Activated CD4-positive, alpha-beta memory T cell treated with anti-CD3 and anti-CD28 coated beads, Interleukin-2, amount 10 ng/mL, durations not matched to agents 7 days and 5 days (primary cell): ENCODE data around the gene HOXD8. TPM values are rescaled to one million over a fixed set of nuclear protein-coding genes. Genes with fewer than 3 reads are reported as not detected.
A peak's percentile ranks its signal among the peaks of the same experiment; 100 is the strongest.

Source experiments
- CTCF ChIA-PET: fragments of 350-600 bp; sonication (Branson Sonifier 250); formaldehyde crosslinking; loops from one replicate; lab custom pipeline; 2021; ENCODE audit warnings: antibody characterized with exemption, inconsistent platforms; lab: Charles Lee
- POLR2A ChIA-PET: fragments of 350-600 bp; sonication (Branson Sonifier 250); formaldehyde crosslinking; loops from one replicate; lab custom pipeline; 2021; ENCODE audit warnings: antibody characterized with exemption; lab: Charles Lee
- DNase-seq: peaks from one replicate; pipeline ENCODE4 v3.0.0-alpha.2; 2020
- H3K27ac Mint-ChIP-seq: one replicate; pipeline ENCODE4 v1.8.0; 2021; ENCODE audit warnings: mild to moderate bottlenecking, mixed read lengths
- H3K27me3 Mint-ChIP-seq: one replicate; pipeline ENCODE4 v1.8.0; 2021; ENCODE audit warnings: mixed read lengths
- H3K36me3 Mint-ChIP-seq: one replicate; pipeline ENCODE4 v1.8.0; 2021; ENCODE audit warnings: low read depth, mixed read lengths
- H3K4me1 Mint-ChIP-seq: one replicate; pipeline ENCODE4 v1.8.0; 2021; ENCODE audit warnings: mixed read lengths
- H3K4me3 Mint-ChIP-seq: one replicate; pipeline ENCODE4 v1.8.0; 2021; ENCODE audit warnings: mild to moderate bottlenecking, mixed read lengths
- H3K9me3 Mint-ChIP-seq: one replicate; pipeline ENCODE4 v1.8.0; 2021; ENCODE audit warnings: mixed read lengths
- total RNA-seq, 2 experiments: library from RNA; stranded (reverse); gene quantifications; one replicate each; pipeline ENCODE4 v1.2.3, GENCODE V29; 2021

HOXD8 gene
- total RNA-seq, 2 experiments from 2014 or later, result not detected

DNA sequence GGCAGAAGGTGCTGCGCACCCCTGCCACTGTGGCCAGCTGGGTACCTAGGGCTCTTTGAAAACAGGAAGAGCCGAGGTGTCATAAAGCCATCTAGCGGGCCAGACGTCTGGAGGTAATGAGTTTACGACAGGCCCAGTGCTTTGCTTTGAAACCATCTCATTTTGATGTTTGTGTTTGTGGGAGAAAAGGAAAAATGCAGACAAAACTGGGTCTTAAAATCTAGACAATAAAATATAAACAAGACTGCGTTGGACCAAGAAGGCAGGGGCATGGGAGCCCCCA lies 3.8 kb upstream of the HOXD8 start:
- Mint-ChIP-seq H3K36me3 (peaks cover 6% of the 10 kb centered on the region), H3K4me1 (peaks cover 8% of the 10 kb centered on the region), H3K27ac (no peak overlapping the region), H3K27me3 (peaks cover 72% of the 10 kb centered on the region), H3K9me3 (no peaks in the 10 kb centered on the region), H3K4me3 (no peak overlapping the region)
- POLR2A ChIA-PET, result no interaction called here
- no peak for DNase-seq
- CTCF ChIA-PET, result interaction anchor here (1.3 to 4.0 kb wide), 4 partner anchors 8 to 329 kb away, joined by 3 to 43 read pairs (median 13); no protein-coding TSS in a partner anchor

DNA sequence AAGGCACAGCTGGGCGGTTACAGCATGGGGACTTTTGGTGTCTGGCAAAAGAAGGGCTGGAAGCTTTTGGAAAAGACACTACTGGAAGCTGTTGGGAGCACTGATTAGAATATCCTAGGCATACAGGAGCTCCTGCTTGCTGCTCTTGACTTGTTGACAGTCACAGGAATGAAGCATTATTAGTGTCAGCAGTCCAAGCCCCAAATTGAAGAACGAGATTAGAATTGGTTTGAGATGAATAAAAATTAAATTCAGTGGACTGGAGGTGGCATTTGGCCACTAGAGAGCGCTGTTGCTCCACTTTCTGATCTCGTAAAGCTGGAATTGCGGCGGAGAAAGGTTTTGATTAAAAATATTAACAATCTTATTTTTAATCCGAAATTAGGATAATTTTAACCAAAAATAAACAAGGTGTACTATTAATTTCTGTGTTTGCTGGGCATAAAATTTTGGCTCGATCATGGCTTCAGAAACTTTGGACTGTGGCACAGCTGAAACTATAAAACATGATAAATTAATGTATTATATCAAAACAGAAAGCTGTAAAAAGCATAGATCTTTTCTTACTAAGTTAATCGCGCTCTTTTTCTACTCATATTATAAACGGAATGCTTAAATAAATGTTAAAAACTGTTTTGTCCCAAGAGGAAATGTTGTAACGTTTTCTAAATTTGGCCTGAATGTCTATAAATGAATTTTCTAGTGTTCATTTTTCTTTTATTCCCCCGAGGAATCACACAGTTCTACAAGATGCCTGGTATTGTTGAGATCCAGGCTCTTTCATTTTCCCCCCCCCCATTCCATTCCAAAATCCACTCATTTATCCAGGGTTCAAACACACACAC lies 2.4 kb upstream of the HOXD8 start:
- Mint-ChIP-seq H3K27me3 (peaks cover 74% of the 10 kb centered on the region), H3K36me3 (peaks cover 10% of the 10 kb centered on the region), H3K9me3 (no peaks in the 10 kb centered on the region), H3K4me3 (no peak overlapping the region), H3K27ac (no peak overlapping the region), H3K4me1 (peaks cover 16% of the 10 kb centered on the region)
- peak; percentile 61 for DNase-seq
- CTCF ChIA-PET, result interaction anchor here (0.5 to 4.0 kb wide), 26 partner anchors 9 to 1021 kb away, joined by 3 to 43 read pairs (median 6); no protein-coding TSS in a partner anchor
- POLR2A ChIA-PET, result interaction anchor here (0.9 kb wide), 1 partner anchor 527 kb away, joined by 3 read pairs; no protein-coding TSS in a partner anchor

DNA sequence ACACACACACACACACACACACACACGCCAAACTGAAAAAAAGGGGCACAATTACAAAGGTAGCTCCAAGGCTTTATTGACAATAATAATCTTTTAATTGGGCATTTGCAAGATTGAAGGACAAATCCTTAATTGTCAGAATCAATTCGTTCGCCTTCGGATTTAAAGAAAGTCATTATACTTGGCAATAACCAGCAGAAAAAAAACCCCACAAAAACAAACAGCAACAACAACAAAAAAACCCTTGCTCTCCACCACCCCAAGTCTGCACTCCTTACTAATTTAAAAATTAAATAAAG lies 1.8 kb upstream of the HOXD8 start:
- Mint-ChIP-seq H3K27me3 (peaks cover 77% of the 10 kb centered on the region), H3K36me3 (peaks cover 10% of the 10 kb centered on the region), H3K9me3 (no peaks in the 10 kb centered on the region), H3K4me3 (no peak overlapping the region), H3K4me1 (peaks cover 20% of the 10 kb centered on the region), H3K27ac (no peak overlapping the region)
- ChIA-PET CTCF (interaction anchor here (0.6 to 4.0 kb wide), 14 partner anchors 12 to 1020 kb away, joined by 3 to 43 read pairs (median 8); no protein-coding TSS in a partner anchor), POLR2A (no interaction called here)
- no peak for DNase-seq

DNA sequence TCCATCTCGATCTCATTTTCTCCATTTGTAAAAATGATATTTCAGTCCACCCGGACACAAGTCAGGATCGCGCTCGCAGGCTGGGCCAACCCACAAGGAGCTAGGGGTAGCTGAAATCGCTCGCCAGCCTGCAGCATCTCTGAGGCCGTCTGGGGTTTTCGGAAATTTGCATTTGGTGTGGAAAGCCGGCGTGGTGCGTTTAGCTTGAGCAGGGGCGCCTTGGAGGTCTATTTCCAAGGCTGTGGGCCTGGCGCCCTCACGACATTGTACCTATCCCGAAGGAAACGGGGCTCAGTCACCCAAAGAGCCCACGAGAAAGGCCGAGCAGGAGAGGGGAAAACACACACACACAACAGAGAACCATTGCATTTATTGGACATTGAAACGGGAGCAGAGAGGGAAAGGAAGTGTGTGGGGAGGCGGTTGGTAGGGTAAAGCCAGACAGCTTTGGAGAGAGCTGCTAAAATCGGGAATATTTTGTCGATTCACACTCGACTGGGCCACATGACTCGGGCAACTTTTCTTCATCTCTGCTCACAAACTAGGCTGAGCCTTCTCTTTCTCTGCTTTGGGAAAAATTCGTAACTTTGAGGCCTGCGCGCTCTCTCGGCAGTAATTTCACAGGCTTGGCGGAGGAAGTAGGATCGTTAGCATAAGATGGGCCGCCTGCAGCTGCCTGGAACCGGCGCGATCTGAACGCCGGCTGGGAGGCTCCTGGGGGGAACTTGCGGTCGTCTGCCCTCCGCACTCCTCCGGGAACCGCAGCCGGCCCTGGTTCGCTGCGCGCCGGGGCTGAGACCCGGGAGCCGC lies 1.1 kb upstream of the HOXD8 start:
- Mint-ChIP-seq H3K27me3 (peaks cover 81% of the 10 kb centered on the region), H3K36me3 (peaks cover 10% of the 10 kb centered on the region), H3K4me1 (peaks cover 22% of the 10 kb centered on the region), H3K27ac (peak overlapping the region; percentile 63), H3K9me3 (no peaks in the 10 kb centered on the region), H3K4me3 (peak overlapping the region; percentile 30)
- ChIA-PET CTCF (interaction anchor here (0.6 to 4.0 kb wide), 11 partner anchors 11 to 524 kb away, joined by 3 to 43 read pairs (median 10); no protein-coding TSS in a partner anchor), POLR2A (no interaction called here)
- no peak for DNase-seq

DNA sequence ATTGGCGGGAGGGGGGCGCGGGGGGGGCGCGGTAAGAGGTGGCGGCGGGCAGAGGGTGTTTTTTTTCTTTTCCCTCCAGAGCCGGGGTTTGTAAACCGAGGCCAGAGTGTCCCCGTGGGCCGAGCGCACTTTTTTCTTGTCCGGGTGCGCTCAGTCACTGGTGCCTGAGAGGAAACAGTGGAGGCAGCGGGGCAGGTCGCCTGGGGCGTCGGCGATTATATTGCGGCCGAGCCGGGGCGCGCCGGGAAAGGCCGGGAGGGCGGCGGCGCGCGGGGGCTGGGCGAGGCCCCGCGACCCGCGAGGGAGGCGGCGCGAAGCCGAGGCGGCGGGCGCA lies 275 bp downstream of the HOXD8 start:
- Mint-ChIP-seq H3K9me3 (no peaks in the 10 kb centered on the region), H3K36me3 (peaks cover 10% of the 10 kb centered on the region), H3K4me3 (no peak overlapping the region), H3K27ac (no peak overlapping the region), H3K27me3 (peaks cover 81% of the 10 kb centered on the region), H3K4me1 (peaks cover 22% of the 10 kb centered on the region)
- CTCF ChIA-PET, result no interaction called here
- POLR2A ChIA-PET, result no interaction called here
- no peak for DNase-seq

DNA sequence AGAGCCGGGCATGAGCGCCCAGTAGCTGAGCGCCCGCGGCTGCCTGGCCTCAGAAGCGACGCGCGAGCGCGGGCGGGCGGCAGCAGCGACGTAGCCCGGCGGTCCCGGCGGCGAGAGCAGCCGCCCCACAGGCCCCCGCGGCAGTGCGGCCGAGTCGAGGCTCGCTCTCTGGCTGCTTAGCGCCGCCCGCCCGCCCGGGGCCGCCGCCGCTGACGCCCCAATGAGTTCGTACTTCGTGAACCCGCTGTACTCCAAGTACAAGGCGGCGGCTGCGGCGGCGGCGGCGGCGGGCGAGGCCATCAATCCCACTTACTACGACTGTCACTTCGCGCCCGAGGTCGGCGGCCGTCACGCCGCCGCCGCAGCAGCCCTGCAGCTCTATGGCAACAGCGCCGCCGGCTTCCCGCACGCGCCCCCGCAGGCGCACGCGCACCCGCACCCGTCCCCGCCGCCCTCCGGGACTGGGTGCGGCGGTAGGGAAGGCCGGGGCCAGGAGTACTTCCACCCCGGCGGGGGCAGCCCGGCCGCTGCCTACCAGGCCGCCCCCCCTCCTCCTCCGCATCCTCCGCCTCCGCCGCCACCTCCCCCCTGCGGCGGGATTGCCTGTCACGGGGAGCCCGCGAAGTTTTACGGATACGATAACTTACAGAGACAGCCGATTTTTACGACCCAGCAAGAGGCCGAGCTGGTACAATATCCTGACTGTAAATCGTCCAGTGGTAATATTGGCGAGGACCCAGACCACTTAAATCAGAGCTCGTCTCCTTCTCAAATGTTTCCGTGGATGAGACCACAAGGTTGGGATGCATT lies 847 bp downstream of the HOXD8 start:
- ChIA-PET CTCF (interaction anchor here (1.2 to 3.4 kb wide), 4 partner anchors 9 to 424 kb away, joined by 4 to 10 read pairs (median 8); no protein-coding TSS in a partner anchor), POLR2A (no interaction called here)
- Mint-ChIP-seq H3K27me3 (peaks cover 82% of the 10 kb centered on the region), H3K9me3 (no peaks in the 10 kb centered on the region), H3K4me3 (no peak overlapping the region), H3K36me3 (peaks cover 10% of the 10 kb centered on the region), H3K4me1 (peaks cover 22% of the 10 kb centered on the region), H3K27ac (peak overlapping the region; percentile 70)
- DNase-seq, result no peak

DNA sequence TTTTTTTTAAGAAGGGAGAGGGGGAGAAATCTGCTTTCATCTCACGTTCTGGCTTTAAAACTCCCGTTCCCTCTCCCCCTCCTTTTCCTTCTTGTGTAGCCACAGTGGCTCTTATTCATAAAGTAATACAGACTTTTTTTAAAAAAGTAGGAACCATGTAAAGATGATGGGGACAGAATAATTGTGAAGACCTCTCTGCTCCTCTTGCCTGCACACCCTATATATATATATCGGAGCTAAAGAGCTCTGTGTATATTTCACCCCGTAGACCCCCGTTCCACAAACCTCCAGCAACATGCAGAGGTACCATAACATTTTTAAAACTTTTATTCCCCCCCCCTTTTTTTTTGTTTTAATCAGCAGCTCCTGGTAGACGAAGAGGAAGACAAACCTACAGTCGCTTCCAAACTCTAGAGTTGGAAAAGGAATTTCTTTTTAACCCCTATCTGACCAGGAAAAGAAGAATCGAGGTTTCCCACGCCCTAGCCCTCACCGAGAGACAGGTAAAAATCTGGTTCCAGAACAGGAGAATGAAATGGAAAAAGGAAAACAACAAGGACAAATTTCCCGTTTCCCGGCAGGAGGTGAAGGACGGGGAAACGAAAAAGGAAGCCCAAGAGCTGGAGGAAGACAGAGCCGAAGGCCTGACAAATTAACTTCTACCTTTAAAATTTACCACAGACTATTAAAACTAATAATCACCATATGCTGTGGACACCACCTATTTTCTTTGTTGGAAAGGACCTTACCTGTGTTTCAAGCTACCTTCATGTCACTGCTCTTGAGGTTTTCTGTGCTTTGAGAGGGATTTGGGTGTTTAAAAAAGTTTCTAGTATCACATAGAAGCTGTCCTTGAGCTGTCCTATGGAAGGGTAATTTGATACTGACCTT lies 1.7 kb downstream of the HOXD8 start:
- CTCF ChIA-PET, result interaction anchor here (1.0 to 3.4 kb wide), 8 partner anchors 9 to 521 kb away, joined by 4 to 10 read pairs (median 6); partner anchors contain the start of gene HOXD10
- DNase-seq, result no peak
- Mint-ChIP-seq H3K27ac (peak overlapping the region; percentile 70), H3K4me1 (peaks cover 29% of the 10 kb centered on the region), H3K4me3 (peak overlapping the region; percentile 44), H3K9me3 (no peaks in the 10 kb centered on the region), H3K36me3 (peaks cover 10% of the 10 kb centered on the region), H3K27me3 (peaks cover 82% of the 10 kb centered on the region)
- POLR2A ChIA-PET, result no interaction called here

DNA sequence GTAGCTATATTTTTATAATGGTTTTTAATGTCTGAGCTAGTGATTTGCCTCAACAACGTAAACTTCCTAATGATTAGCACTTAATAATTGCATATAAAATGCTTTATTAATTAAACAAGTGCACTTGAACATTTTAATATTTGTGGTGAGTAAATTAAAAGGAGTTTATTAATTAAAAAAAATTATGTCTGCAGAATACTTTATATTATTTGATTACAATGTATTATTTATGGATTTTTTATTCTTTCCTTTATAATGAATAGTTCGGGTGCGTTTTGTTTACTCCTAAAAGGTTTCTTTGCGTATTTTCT lies 2.3 kb downstream of the HOXD8 start:
- Mint-ChIP-seq H3K4me1 (peaks cover 29% of the 10 kb centered on the region), H3K9me3 (no peaks in the 10 kb centered on the region), H3K36me3 (peaks cover 10% of the 10 kb centered on the region), H3K27me3 (peaks cover 80% of the 10 kb centered on the region), H3K27ac (no peak overlapping the region), H3K4me3 (no peak overlapping the region)
- ChIA-PET CTCF (interaction anchor here (0.7 to 3.4 kb wide), 9 partner anchors 8 to 521 kb away, joined by 4 to 10 read pairs (median 6); partner anchors contain the start of gene HOXD10), POLR2A (no interaction called here)
- no peak for DNase-seq

DNA sequence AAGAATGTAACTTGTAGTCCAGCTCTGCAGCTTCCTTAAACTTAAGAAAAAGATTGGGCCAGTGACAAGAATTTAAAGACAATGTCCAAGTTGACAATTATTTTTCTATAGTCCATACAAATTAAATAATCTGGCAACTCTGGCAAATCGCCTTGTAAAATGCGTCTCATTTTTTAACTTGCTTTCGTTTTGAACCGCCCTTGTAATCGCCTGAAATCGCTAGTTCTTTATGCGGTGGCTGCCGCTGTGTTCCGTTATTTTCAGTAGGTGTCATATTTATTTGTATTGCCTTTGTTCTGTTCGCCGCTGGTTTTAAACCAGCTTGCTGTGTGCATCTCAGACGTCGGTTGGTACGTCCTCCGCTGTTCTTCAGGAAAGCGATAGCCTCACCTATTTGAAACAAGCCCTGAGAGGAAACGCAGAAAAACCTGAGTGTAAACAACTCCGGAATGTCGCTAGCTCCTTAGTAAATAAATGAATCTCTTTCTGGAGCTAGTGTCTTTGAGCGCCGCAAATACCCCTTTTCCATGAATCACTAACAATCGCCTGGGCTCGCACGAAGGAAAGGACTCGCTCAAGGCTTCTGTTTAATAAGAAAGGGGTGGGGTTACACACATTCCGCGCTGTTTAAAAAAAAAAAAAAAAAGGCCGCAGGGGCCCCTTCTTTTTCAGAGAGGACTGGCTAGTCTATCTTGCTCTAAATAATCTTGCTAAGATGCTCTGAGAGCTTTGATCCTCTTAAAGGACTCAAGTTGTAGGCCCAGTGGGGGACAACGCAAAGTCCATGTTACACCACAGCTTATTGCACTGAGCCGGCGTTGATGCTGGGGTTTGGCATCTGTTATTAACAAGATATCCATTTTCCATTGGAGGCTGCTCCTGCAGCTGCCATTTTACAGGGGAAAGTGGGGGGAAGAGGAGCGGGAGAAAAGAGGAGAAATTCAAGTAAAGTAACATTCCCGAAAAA lies 3.0 kb downstream of the HOXD8 start:
- H3K4me1 Mint-ChIP-seq, result peaks cover 29% of the 10 kb centered on the region
- no peak overlapping the region for H3K27ac Mint-ChIP-seq
- peak overlapping the region; percentile 69 for H3K4me3 Mint-ChIP-seq
- peaks cover 83% of the 10 kb centered on the region for H3K27me3 Mint-ChIP-seq
- peaks cover 10% of the 10 kb centered on the region for H3K36me3 Mint-ChIP-seq
- ChIA-PET CTCF (interaction anchor here (0.7 to 3.4 kb wide), 10 partner anchors 8 to 720 kb away, joined by 4 to 10 read pairs (median 6); partner anchors contain the start of gene HOXD10), POLR2A (interaction anchor here (1.0 kb wide), 1 partner anchor 11 kb away, joined by 3 read pairs; no protein-coding TSS in a partner anchor)
- no peaks in the 10 kb centered on the region for H3K9me3 Mint-ChIP-seq
- DNase-seq, result no peak

DNA sequence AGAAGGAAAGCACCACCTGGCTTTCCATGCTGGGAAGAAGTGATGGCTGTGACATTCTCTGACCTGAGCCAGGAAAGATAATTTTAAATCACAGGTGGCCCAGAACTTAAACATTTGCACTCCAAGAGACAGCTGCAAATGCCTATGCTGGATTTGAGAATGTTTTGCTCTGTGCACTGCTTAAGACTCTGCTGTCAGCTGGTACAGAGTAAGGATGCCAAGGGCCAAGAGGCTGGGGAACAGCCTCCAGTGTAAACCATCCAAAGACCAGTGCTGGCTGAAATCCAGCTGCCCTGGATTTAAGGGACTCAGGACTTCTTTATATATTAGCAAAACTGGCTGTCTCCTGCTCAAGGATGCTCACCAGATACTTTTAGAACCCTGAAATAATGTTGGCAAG lies 3.9 kb downstream of the HOXD8 start:
- CTCF ChIA-PET, result interaction anchor here (0.7 to 3.4 kb wide), 3 partner anchors 37 to 719 kb away, joined by 4 to 9 read pairs (median 7); no protein-coding TSS in a partner anchor
- H3K4me3 Mint-ChIP-seq, result no peak overlapping the region
- peaks cover 25% of the 10 kb centered on the region for H3K4me1 Mint-ChIP-seq
- no peak overlapping the region for H3K27ac Mint-ChIP-seq
- POLR2A ChIA-PET, result no interaction called here
- no peak for DNase-seq
- H3K36me3 Mint-ChIP-seq, result peaks cover 6% of the 10 kb centered on the region
- no peaks in the 10 kb centered on the region for H3K9me3 Mint-ChIP-seq
- peaks cover 83% of the 10 kb centered on the region for H3K27me3 Mint-ChIP-seq

DNA sequence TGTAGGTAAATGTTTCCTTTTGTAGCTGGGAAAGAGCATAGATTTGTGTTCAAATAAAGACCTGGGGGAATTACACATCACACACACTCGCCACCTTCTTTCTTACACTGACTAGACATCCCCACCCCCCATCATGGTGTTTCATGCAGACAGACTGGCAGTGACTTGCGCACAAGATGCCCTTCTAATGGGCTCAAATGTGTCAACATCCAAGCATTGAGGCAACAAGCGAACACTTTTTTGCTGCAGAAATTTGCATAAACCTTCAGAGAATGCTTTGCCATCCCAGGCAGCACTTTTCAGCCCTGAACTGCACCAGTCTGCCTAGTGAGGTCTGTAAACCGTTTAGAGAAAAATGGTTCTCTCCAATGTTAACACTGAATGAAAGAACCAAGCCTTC lies 4.5 kb downstream of the HOXD8 start:
- ChIA-PET CTCF (interaction anchor here (3.4 kb wide), 1 partner anchor 421 kb away, joined by 9 read pairs; no protein-coding TSS in a partner anchor), POLR2A (no interaction called here)
- H3K36me3 Mint-ChIP-seq, result peaks cover 5% of the 10 kb centered on the region

More for the DNA sequence above, 4.5 kb downstream of the HOXD8 start:
- Mint-ChIP-seq H3K27me3 (peaks cover 84% of the 10 kb centered on the region), H3K4me1 (peaks cover 27% of the 10 kb centered on the region), H3K9me3 (no peaks in the 10 kb centered on the region), H3K4me3 (no peak overlapping the region), H3K27ac (no peak overlapping the region)
- DNase-seq, result no peak
